Parathyroid adenoma (tissue), 2 donors: Measurements from ENCODE around the gene AGAP1.

Experiments
- H2AFZ ChIP-seq: fragments of 300-600 bp; sonication (generic); one replicate; pipeline ENCODE4 v1.7.0; 2017; ENCODE audit warnings: antibody characterized with exemption, mild to moderate bottlenecking
- H3K27ac ChIP-seq: fragments of 300-600 bp; sonication (generic); one replicate; pipeline ENCODE4 v1.7.0; 2017
- H3K27me3 ChIP-seq: fragments of 300-600 bp; sonication (generic); one replicate; pipeline ENCODE4 v1.7.0; 2017; ENCODE audit warnings: low read length; ENCODE audit not compliant: control insufficient read depth, insufficient read depth
- H3K36me3 ChIP-seq: fragments of 300-600 bp; sonication (generic); one replicate; pipeline ENCODE4 v1.7.0; 2017; ENCODE audit warnings: low read length; ENCODE audit not compliant: control insufficient read depth, insufficient read depth
- H3K4me1 ChIP-seq: fragments of 300-600 bp; sonication (generic); one replicate; pipeline ENCODE4 v1.7.0; 2017; ENCODE audit warnings: control low read depth
- H3K4me2 ChIP-seq: fragments of 300-600 bp; sonication (generic); one replicate; pipeline ENCODE4 v1.7.0; 2017; ENCODE audit warnings: low read length
- H3K4me3 ChIP-seq: fragments of 300-600 bp; sonication (generic); one replicate; pipeline ENCODE4 v1.7.0; 2017; ENCODE audit warnings: low read depth, low read length
- H3K79me2 ChIP-seq: fragments of 300-600 bp; sonication (generic); one replicate; pipeline ENCODE4 v1.7.0; 2017; ENCODE audit warnings: control low read depth
- H3K9ac ChIP-seq: fragments of 300-600 bp; sonication (generic); one replicate; pipeline ENCODE4 v1.7.0; 2017; ENCODE audit warnings: mild to moderate bottlenecking
- H3K9me3 ChIP-seq: fragments of 300-600 bp; sonication (generic); one replicate; pipeline ENCODE4 v1.7.0; 2017; ENCODE audit warnings: low read length; ENCODE audit not compliant: control insufficient read depth
- CTCF ChIP-seq: fragments of 300-600 bp; sonication (generic); IDR thresholded peaks from one replicate; pipeline ENCODE4 v1.7.0; 2017; ENCODE audit warnings: antibody characterized with exemption, mild to moderate bottlenecking
- donor health status: primary hyperparathyroidism.

Gene AGAP1

GRCh38 chr2:235677937-235678336 is 184.1 kb downstream of the AGAP1 start:
- no peak overlapping the region for H2AFZ ChIP-seq
- H3K4me1 ChIP-seq, result no peaks in the 10 kb centered on the region
- H3K9me3 ChIP-seq, result no peaks in the 10 kb centered on the region
- H3K79me2 ChIP-seq, result peaks cover 36% of the 10 kb centered on the region
- no peak overlapping the region for H3K9ac ChIP-seq
- TF ChIP-seq CTCF, result no peak
- H3K27ac ChIP-seq, result no peak overlapping the region
- H3K36me3 ChIP-seq, result no peaks in the 10 kb centered on the region
- no peaks in the 10 kb centered on the region for H3K27me3 ChIP-seq
- H3K4me2 ChIP-seq, result no peak overlapping the region
- no peak overlapping the region for H3K4me3 ChIP-seq

- no peaks in the 10 kb centered on the region for H3K27me3 ChIP-seq
- TF ChIP-seq CTCF, result no peak
- no peaks in the 10 kb centered on the region for H3K36me3 ChIP-seq
- no peaks in the 10 kb centered on the region for H3K9me3 ChIP-seq
- H3K4me3 ChIP-seq, result no peak overlapping the region
- no peaks in the 10 kb centered on the region for H3K4me1 ChIP-seq
- no peak overlapping the region for H3K27ac ChIP-seq
- H2AFZ ChIP-seq, result no peak overlapping the region
- H3K4me2 ChIP-seq, result no peak overlapping the region
- peaks cover 39% of the 10 kb centered on the region for H3K79me2 ChIP-seq
- H3K9ac ChIP-seq, result no peak overlapping the region
Measured at GRCh38 chr2:235678712-235679111, 184.9 kb downstream of the AGAP1 start.

- Histone ChIP-seq H3K4me3 (no peak overlapping the region), H3K27ac (no peak overlapping the region), H3K79me2 (peaks cover 38% of the 10 kb centered on the region), H2AFZ (no peak overlapping the region), H3K9me3 (no peaks in the 10 kb centered on the region), H3K27me3 (no peaks in the 10 kb centered on the region), H3K4me2 (no peak overlapping the region), H3K36me3 (no peaks in the 10 kb centered on the region), H3K4me1 (no peaks in the 10 kb centered on the region), H3K9ac (no peak overlapping the region)
- TF ChIP-seq CTCF, result no peak
Measured at GRCh38 chr2:235679471-235679870, 185.6 kb downstream of the AGAP1 start.

GRCh38 chr2:235685024-235685721 is 191.3 kb downstream of the AGAP1 start:
- Histone ChIP-seq H3K27ac (no peak overlapping the region), H3K27me3 (no peaks in the 10 kb centered on the region), H3K4me1 (no peaks in the 10 kb centered on the region), H3K4me3 (no peak overlapping the region), H3K9ac (no peak overlapping the region), H3K36me3 (no peaks in the 10 kb centered on the region), H3K4me2 (no peak overlapping the region), H3K9me3 (no peaks in the 10 kb centered on the region), H2AFZ (no peak overlapping the region), H3K79me2 (peaks cover 48% of the 10 kb centered on the region)
- no peak for TF ChIP-seq CTCF
